Erythroblast (primary cell): ENCODE data around the gene NUDT6.

Experiments
- GATA1 ChIP-seq: IDR thresholded peaks from 2 replicates; pipeline ENCODE4 v1.6.1; 2011; ENCODE audit warnings: low read depth, mild to moderate bottlenecking, control low read depth, low read length, moderate library complexity
- POLR2A ChIP-seq: IDR thresholded peaks from 2 replicates; pipeline ENCODE4 v1.6.1; 2011; ENCODE audit warnings: mild to moderate bottlenecking, low read length

GRCh38 chr4:122917731-122918130 is 4.7 kb downstream of the NUDT6 start:
- TF ChIP-seq POLR2A (no peak), GATA1 (no peak)
